WTC11 (cell line): ENCODE results near the gene NPFFR2.

Experiments
- FOXP1 ChIP-seq: sonication (generic); formaldehyde crosslinking; IDR thresholded peaks from 2 replicates; pipeline ENCODE4 v1.8.0; 2022; ENCODE audit warnings: missing genetic modification reagents, mild to moderate bottlenecking, moderate library complexity, borderline replicate concordance
- TCF7 ChIP-seq: sonication (generic); formaldehyde crosslinking; IDR thresholded peaks from 2 replicates; pipeline ENCODE4 v1.8.0; 2022; ENCODE audit warnings: mild to moderate bottlenecking, low read depth, missing genetic modification reagents, moderate library complexity
- TEAD4 ChIP-seq: sonication (generic); formaldehyde crosslinking; IDR thresholded peaks from 2 replicates; pipeline ENCODE4 v1.8.0; 2022; ENCODE audit warnings: mild to moderate bottlenecking, missing genetic modification reagents
- TF ChIP-seq, protein P1 (sequence below): fragments of 200-600 bp; IDR thresholded peaks from 2 replicates; pipeline ENCODE4 v1.8.0; 2022; ENCODE audit warnings: antibody characterized with exemption
- TF ChIP-seq, protein P2 (sequence below): sonication (generic); formaldehyde crosslinking; IDR thresholded peaks from 2 replicates; pipeline ENCODE4 v1.8.0; 2022; ENCODE audit warnings: mild to moderate bottlenecking, missing genetic modification reagents

DNA sequence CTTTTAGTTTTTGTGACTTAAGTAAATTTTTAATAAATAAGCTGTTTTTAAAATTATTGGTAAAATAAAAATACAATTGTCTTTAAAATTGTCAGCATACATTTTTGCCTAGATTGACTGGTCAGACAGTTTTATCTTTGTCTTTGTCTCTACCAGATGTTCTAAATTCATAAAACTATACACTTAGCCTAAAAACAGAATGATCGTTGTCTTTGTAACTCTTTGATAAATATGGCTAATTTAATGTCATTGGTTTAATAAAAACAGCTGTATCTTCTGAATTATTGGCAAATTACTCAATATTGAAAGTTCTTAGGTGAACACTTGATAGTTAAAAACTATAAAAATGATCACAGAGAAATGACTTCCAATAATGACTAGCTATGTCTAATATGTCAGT lies 36.5 kb upstream of the NPFFR2 start:
- TF ChIP-seq FOXP1 (no peak), TEAD4 (CRISPR knock-in tag) (no peak), TCF7 (CRISPR knock-in tag) (no peak)
- TF ChIP-seq, protein P1, sequence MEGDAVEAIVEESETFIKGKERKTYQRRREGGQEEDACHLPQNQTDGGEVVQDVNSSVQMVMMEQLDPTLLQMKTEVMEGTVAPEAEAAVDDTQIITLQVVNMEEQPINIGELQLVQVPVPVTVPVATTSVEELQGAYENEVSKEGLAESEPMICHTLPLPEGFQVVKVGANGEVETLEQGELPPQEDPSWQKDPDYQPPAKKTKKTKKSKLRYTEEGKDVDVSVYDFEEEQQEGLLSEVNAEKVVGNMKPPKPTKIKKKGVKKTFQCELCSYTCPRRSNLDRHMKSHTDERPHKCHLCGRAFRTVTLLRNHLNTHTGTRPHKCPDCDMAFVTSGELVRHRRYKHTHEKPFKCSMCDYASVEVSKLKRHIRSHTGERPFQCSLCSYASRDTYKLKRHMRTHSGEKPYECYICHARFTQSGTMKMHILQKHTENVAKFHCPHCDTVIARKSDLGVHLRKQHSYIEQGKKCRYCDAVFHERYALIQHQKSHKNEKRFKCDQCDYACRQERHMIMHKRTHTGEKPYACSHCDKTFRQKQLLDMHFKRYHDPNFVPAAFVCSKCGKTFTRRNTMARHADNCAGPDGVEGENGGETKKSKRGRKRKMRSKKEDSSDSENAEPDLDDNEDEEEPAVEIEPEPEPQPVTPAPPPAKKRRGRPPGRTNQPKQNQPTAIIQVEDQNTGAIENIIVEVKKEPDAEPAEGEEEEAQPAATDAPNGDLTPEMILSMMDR = no peak
- TF ChIP-seq, protein P2, sequence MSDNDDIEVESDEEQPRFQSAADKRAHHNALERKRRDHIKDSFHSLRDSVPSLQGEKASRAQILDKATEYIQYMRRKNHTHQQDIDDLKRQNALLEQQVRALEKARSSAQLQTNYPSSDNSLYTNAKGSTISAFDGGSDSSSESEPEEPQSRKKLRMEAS (CRISPR knock-in tag) = no peak
